ENCODE results near the gene HBG2. TPM values are rescaled to one million over a fixed set of nuclear protein-coding genes. Genes with fewer than 3 reads are reported as not detected.

Gene HBG2
- total RNA-seq, 1 donor from 2014 or later = not detected

DNA sequence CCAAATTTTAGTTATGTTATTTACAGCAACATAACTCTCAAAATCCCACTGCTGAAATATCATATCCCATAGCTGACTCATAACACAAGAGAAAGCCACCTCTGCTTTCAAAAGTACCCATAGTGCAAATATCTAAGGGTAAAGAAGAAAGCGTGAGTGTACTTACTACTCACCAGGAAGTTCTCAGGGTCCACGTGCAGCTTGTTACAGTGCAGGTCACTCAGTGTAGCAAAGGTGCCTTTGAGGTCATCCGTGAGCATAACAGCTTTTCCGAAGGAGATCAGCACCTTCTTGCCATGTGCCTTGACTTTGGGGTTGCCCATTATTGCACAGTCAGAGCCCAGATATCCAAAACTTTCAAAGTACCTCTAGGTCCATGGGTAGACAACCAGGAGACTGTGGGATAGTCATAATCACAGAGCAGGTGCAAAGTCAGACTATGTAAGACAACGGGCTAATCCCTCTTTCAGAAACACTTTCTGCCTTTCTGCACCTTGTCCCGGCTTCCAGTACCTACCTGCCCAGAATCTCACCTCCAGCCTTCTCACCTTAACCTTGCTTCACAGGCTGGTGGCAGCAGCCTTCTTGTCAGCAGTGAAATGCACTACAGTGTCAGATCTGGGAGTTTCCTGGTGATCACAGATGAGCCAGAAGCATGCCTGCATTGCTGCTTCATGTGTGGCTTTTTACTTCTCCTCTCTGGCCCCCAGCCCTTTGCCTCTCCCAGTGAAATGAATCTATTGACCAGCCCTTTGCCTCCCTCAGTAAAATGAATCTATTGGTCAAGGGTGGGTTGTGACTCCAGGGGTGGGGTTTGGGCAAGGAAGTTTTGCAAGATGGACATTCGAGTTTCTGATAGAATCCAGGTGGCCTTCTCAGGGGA lies 11.4 kb downstream of the HBG2 start:
- Mint-ChIP-seq H3K4me1 (ENCODE audit: unreplicated experiment) (no peaks in the 10 kb centered on the region), H3K27ac (ENCODE audit: unreplicated experiment) (no peak overlapping the region), H3K27me3 (ENCODE audit: unreplicated experiment) (peaks cover 36% of the 10 kb centered on the region), H3K9me3 (ENCODE audit: unreplicated experiment) (no peaks in the 10 kb centered on the region), H3K4me3 (ENCODE audit: unreplicated experiment) (no peak overlapping the region), H3K36me3 (ENCODE audit: unreplicated experiment) (no peaks in the 10 kb centered on the region)
- no peak for DNase-seq (ENCODE audit: extremely low spot score, unreplicated experiment)
- TF ChIP-seq, protein P1, sequence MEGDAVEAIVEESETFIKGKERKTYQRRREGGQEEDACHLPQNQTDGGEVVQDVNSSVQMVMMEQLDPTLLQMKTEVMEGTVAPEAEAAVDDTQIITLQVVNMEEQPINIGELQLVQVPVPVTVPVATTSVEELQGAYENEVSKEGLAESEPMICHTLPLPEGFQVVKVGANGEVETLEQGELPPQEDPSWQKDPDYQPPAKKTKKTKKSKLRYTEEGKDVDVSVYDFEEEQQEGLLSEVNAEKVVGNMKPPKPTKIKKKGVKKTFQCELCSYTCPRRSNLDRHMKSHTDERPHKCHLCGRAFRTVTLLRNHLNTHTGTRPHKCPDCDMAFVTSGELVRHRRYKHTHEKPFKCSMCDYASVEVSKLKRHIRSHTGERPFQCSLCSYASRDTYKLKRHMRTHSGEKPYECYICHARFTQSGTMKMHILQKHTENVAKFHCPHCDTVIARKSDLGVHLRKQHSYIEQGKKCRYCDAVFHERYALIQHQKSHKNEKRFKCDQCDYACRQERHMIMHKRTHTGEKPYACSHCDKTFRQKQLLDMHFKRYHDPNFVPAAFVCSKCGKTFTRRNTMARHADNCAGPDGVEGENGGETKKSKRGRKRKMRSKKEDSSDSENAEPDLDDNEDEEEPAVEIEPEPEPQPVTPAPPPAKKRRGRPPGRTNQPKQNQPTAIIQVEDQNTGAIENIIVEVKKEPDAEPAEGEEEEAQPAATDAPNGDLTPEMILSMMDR (IDR thresholded peaks at IDR 0.05) = no peak

DNA sequence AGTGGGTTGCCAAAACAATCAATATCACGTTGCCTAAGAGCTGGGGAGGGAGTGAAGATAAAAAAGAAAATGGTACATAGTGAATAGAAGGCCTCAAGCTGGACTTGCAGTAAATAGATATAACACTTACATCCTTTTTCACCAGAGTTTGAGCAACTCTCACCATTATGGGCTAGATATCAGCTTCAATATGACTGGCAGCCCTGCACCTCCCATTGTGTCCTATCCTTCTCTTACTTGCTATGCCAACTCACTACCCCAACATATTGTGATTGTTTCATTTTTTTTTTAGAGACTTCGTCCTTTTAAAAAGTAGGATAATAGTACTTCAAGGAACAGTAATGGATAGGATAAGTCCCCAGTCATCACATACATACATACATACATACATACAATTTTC lies 12.4 kb downstream of the HBG2 start:
- Mint-ChIP-seq H3K27me3 (ENCODE audit: unreplicated experiment) (peaks cover 40% of the 10 kb centered on the region), H3K27ac (ENCODE audit: unreplicated experiment) (no peak overlapping the region)
- TF ChIP-seq, protein P1 (IDR thresholded peaks at IDR 0.05) = no peak

DNA sequence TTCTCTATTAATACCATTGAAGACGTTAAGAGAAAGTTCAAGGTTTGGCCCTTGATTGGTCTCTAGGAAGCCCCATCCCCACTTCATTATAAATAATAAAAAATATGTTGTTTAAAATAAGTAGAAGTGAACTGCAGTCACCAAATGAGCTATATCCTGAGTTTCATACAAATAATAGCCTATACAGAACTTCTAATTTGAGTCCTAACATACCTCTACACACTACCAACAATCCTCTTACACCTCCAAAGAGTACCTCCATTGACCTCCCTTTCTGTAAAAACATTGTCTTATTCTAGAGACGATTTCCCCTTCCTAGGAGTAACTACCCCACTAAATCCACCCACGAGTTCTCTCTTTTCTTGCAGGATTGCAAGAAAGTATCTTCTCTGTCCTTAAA lies 13.1 kb downstream of the HBG2 start:
- H3K27me3 Mint-ChIP-seq (ENCODE audit: unreplicated experiment) = peaks cover 44% of the 10 kb centered on the region
- H3K9me3 Mint-ChIP-seq (ENCODE audit: unreplicated experiment) = no peaks in the 10 kb centered on the region
- TF ChIP-seq, protein P1 (IDR thresholded peaks at IDR 0.05) = no peak
- H3K4me3 Mint-ChIP-seq (ENCODE audit: unreplicated experiment) = no peak overlapping the region
- H3K27ac Mint-ChIP-seq (ENCODE audit: unreplicated experiment) = no peak overlapping the region
- H3K4me1 Mint-ChIP-seq (ENCODE audit: unreplicated experiment) = no peaks in the 10 kb centered on the region
- DNase-seq (ENCODE audit: extremely low spot score, unreplicated experiment) = no peak
- no peaks in the 10 kb centered on the region for H3K36me3 Mint-ChIP-seq (ENCODE audit: unreplicated experiment)

More for the DNA sequence above, 12.4 kb downstream of the HBG2 start:
- no peaks in the 10 kb centered on the region for H3K9me3 Mint-ChIP-seq (ENCODE audit: unreplicated experiment)
- no peak for DNase-seq (ENCODE audit: extremely low spot score, unreplicated experiment)
- no peaks in the 10 kb centered on the region for H3K4me1 Mint-ChIP-seq (ENCODE audit: unreplicated experiment)
- H3K36me3 Mint-ChIP-seq (ENCODE audit: unreplicated experiment) = no peaks in the 10 kb centered on the region
- no peak overlapping the region for H3K4me3 Mint-ChIP-seq (ENCODE audit: unreplicated experiment)

DNA sequence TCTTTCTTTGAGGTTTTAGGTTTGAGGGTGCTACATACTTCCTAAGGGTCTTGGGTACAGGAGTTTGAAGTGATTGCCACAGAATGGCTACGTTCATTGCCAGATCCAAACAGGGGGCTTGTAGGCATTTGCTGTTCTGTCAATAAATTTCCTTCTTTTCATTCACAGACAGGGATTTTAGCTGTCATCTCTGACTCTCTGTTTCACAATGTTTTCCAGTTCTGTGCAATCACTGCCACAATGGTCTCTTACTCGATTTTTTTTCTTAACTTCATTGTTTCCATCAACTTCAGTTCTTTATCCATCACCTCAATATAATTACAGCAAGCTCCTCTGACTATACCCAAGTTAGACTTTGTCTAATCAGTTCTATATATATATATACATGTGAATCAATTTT lies 14.1 kb downstream of the HBG2 start:
- Mint-ChIP-seq H3K9me3 (ENCODE audit: unreplicated experiment) (no peaks in the 10 kb centered on the region), H3K27me3 (ENCODE audit: unreplicated experiment) (peaks cover 48% of the 10 kb centered on the region)
- TF ChIP-seq, protein P1 (IDR thresholded peaks at IDR 0.05) = no peak

DNA sequence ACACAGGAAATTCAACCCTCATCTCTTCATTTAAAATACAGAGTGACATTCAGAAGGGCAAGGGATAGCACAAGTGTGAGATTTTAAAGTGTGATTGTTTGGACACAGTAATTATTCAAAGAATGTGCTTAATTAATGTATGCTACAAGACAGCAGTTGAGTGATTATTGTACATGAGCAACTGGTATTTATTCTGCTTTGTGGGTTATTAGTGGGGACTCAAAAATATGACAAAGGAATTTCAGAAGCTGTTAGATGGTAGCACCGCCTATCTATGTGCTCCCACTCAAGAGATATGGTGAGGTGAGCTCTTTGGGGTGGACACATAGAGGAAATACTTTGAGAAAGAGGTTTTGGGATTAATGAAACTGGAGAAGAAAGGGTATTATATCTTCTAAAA lies 14.5 kb downstream of the HBG2 start:
- Mint-ChIP-seq H3K27me3 (ENCODE audit: unreplicated experiment) (peaks cover 51% of the 10 kb centered on the region), H3K4me3 (ENCODE audit: unreplicated experiment) (no peak overlapping the region), H3K36me3 (ENCODE audit: unreplicated experiment) (no peaks in the 10 kb centered on the region), H3K27ac (ENCODE audit: unreplicated experiment) (no peak overlapping the region), H3K4me1 (ENCODE audit: unreplicated experiment) (no peaks in the 10 kb centered on the region), H3K9me3 (ENCODE audit: unreplicated experiment) (no peaks in the 10 kb centered on the region)
- TF ChIP-seq, protein P1 (IDR thresholded peaks at IDR 0.05) = no peak
- no peak for DNase-seq (ENCODE audit: extremely low spot score, unreplicated experiment)

More for the DNA sequence above, 14.1 kb downstream of the HBG2 start:
- no peak overlapping the region for H3K4me3 Mint-ChIP-seq (ENCODE audit: unreplicated experiment)
- no peaks in the 10 kb centered on the region for H3K4me1 Mint-ChIP-seq (ENCODE audit: unreplicated experiment)
- no peaks in the 10 kb centered on the region for H3K36me3 Mint-ChIP-seq (ENCODE audit: unreplicated experiment)
- no peak for DNase-seq (ENCODE audit: extremely low spot score, unreplicated experiment)
- no peak overlapping the region for H3K27ac Mint-ChIP-seq (ENCODE audit: unreplicated experiment)

Data from osteocyte (in vitro differentiated cells).